Testis (tissue), 2 donors: ENCODE results near the gene TMEM236.

Experiments used
- POLR2A ChIP-seq: fragments of 450-650 bp; IDR thresholded peaks from one replicate; pipeline ENCODE4 v1.6.1; 2017; ENCODE audit warnings: antibody characterized with exemption, mild to moderate bottlenecking, moderate library complexity
- TF ChIP-seq, protein P1 (sequence below), 3 experiments: fragments of 450-650 bp in 2 of 3; fragments of 200-600 bp in 1 of 3; sonication (generic) in 1 of 3; IDR thresholded peaks; one replicate each; pipeline ENCODE4 v1.5.1; 2016 to 2019; ENCODE audit warnings: antibody characterized with exemption in 3 of 3, mild to moderate bottlenecking in 2 of 3, moderate library complexity in 1 of 3

DNA sequence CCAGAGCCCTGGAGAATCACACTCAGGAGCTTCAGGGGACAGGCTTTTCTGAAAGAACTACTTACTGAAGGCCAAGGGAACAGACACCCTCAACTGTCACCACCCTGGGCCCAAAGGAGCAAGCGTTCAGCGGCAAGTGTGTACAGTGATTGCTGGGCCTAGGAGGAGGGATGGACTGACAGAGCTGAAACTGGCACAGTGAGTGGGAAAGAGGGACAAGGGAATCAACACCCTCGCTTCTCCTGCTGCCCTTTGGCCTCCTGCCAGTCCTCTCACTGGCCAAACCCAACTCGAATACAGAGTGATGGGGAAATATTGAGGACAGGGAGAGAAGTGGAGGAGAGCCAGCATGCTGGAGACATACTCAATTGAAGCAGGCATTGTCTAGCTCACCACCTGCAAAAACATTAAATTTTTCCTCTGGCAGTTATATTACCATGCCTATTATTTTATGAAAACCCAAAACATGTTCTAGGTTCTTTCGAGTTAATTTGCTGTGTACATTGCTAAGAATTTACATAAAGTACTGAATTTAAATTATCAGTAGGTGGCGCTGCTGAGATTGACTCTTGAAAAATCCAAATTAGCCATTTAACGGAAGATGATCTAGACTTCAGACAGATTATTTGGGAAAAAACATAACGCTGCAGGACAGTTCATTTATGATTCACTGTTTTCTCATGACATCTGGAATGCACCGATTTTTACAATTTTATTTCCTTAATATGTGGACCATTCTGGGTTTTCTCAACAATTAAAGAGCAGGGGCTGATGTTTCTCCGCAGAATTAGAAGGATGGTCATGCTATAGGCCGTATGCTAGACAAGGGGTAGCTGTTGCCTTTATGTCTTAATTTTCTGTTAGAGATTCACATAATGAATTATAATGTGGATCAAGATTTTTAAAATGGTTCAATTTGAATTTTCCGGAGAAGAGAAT is 14.7 kb upstream of the TMEM236 start:
- TF ChIP-seq, protein P1, sequence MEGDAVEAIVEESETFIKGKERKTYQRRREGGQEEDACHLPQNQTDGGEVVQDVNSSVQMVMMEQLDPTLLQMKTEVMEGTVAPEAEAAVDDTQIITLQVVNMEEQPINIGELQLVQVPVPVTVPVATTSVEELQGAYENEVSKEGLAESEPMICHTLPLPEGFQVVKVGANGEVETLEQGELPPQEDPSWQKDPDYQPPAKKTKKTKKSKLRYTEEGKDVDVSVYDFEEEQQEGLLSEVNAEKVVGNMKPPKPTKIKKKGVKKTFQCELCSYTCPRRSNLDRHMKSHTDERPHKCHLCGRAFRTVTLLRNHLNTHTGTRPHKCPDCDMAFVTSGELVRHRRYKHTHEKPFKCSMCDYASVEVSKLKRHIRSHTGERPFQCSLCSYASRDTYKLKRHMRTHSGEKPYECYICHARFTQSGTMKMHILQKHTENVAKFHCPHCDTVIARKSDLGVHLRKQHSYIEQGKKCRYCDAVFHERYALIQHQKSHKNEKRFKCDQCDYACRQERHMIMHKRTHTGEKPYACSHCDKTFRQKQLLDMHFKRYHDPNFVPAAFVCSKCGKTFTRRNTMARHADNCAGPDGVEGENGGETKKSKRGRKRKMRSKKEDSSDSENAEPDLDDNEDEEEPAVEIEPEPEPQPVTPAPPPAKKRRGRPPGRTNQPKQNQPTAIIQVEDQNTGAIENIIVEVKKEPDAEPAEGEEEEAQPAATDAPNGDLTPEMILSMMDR (IDR thresholded peaks at IDR 0.05) = peak in 2 of 3 experiments; percentile 51 to 65
- TF ChIP-seq POLR2A = no peak
